HG02623 (cell line): ENCODE data around the gene PHLDA3.

Source experiments
- ATAC-seq: cut with Tn5 transposase; IDR thresholded peaks from one replicate; pipeline ENCODE4 v1.9.1; 2021; ENCODE audit warnings: moderate library complexity; ENCODE audit not compliant: unreplicated experiment

The PHLDA3 gene

DNA sequence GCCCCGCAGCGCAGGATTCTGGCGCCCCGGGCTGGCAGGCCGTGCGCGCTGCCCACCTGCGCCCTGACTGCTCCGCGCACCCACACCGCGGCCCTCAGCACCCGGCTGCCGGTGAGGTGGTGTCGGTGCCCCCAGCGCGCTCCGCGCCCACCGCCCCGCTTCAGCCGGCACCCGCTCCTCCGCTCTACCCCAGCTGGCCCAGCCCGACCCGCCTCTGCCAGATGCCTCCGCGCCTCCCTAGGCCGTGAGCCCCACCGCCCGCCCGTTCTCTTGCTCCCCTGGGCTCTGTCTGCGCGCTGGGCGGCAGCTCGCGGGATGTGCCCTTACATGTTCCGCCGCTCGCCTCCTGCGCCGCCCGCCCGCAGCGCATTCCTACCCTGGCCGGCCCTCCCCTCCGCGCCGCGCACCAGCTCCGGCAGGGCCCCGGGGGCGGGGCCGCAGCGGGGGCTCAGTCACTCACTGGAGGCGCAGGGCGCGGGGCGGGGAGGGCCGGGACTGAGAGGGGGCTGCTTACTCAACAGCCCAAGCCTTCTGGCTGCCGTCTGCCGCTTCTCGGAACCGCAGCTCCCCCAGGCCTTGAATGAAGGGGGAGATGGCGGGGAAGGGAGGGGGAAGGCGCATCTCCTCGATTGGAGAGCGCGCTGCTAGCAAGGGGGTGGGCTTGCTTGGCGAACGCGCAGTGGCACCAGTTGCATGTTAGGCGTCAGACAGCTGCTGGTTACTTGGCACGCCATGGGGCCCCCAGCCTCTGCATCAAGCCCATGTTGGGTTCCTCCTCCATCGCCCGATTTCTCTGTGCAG lies at the start of gene PHLDA3:
PHLDA3 (minus strand) TSS at position 345 of the 801 bp plus-strand sequence. CDS start 402 bp downstream, outside the sequence.
- ATAC-seq = peak; percentile 72

GRCh38 chr1:201518071-201518470 lies 49.1 kb upstream of the PHLDA3 start:
- ATAC-seq = no peak

- ATAC-seq = no peak
Measured at GRCh38 chr1:201517631-201518030, 48.6 kb upstream of the PHLDA3 start.

GRCh38 chr1:201516511-201517127 lies 47.6 kb upstream of the PHLDA3 start:
- no peak for ATAC-seq

DNA sequence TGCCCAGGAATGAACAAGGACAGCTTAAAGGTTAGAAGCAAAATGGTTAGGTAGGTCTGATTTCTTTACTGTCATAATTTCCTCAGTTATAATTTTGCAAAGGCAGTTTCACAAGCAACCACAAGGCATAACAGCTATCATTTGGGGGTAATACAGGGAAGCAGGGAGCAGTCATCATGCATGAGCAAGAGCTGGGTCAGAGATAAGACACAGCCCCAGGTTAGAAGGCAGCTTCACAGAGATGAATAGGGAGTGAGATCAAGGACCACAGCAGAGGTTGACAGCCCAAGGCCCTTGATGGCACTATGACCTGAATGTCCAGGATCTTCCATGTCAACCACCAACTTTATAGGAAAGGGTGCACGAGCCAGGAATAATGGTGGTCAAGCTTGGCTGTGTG lies 46.9 kb upstream of the PHLDA3 start:
- no peak for ATAC-seq

- no peak for ATAC-seq
Measured at GRCh38 chr1:201515062-201515750, 46.2 kb upstream of the PHLDA3 start.

DNA sequence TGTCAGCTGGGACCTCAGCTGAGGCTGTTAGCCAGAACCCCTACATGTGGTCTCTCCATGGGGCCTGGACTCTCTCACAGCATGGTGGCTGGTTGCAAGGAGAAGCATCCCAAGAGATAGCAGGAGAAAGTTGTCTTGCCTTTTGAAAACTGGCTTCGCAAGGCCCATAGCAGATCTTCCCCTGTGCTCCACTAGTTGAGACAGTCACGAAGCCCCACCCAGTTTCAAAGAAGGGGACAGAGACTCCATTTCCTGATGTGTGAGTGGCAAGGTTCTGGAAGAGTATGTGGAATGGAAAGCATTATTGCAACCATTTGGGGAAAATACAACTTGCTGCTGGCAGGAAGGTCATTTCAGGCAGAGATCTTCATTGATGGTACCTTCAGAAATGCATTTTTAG lies 45.5 kb upstream of the PHLDA3 start:
- no peak for ATAC-seq

- ATAC-seq = no peak
Measured at GRCh38 chr1:201513498-201514243, 44.7 kb upstream of the PHLDA3 start.

- ATAC-seq = no peak
Measured at GRCh38 chr1:201511941-201512539, 43.1 kb upstream of the PHLDA3 start.

DNA sequence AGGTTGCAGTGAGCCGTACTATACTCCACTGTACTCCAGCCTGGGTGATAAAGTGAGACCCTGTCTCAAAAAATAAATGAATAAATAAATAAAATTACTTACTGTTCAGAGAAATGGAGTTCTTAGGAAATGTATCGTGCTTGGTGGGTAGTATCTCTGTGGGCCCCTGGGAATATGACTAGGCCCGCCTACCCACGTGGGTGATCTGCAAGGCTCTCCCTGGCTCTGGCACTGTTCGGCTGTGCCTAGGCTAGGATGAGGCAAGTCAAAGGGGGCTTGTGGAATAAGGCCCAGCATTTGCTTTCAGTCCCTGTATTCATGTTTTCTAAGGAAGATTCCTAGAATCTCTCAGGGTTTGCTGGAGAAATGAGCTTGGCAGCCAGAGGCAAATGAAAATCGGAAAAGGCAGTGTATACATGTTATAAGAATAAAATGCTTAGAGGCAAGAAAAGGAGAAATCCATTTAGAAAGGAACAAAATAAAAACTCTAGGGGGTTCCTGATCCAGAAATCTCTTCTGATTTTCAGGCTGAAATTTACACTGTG lies 42.5 kb upstream of the PHLDA3 start:
- ATAC-seq = no peak

DNA sequence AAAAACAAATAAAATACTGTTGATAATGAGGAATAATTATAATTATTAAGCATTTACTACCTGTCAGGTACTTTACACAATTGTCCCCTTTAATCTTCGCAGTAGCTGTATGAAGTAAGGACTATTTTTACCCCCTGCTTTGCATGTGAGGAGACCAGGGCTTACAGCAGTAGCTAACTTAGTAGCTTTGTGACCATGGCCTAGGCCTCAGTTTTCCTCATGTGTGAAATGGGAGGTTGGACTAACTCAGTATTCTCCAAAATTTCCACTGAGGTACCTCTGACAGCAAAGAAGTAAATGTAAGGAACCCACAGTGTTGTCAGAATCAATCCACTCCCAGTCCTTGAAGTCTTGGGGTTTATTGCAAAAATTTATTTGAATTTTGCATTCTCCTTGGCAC lies 41.7 kb upstream of the PHLDA3 start:
- no peak for ATAC-seq

DNA sequence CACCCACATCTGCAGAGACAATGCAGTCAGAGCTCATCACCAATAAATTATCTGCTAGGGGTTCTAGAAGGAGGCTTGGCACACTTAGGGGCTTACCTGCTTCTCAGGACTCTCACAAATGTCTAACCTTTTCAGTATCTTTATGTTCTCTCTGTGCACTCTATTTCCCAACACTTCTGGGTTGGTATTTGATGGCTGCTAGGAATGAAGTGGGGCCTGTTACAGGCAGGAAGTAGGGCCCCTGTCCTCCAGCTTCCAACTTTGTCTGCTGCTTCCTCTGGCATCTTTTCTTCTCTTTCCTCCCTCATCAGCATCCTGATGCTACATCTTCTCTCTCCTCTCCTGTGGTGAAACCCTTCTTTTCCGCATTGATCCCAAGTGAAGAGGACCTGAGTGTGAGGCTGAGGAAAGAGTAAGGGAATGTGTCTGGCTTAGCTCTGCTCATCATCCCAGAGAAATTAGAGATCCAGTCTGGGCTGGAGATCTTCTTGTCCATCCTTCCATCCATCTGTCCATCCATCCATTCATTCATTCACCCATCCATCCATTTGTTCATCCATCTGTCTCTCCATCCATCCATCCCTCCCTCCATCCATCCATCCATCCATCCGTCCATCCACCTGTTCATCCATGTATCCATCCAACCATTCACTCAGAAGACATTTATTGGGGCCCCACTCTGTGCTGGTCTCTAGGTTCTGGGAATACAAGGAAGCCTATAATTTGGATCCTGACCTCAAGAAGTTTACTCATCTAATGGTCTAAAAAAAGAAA lies 40.8 kb upstream of the PHLDA3 start:
- ATAC-seq = no peak

- no peak for ATAC-seq
Measured at GRCh38 chr1:201508809-201509208, 39.8 kb upstream of the PHLDA3 start.

GRCh38 chr1:201507360-201507675 lies 38.3 kb upstream of the PHLDA3 start:
- ATAC-seq = peak; percentile 8

DNA sequence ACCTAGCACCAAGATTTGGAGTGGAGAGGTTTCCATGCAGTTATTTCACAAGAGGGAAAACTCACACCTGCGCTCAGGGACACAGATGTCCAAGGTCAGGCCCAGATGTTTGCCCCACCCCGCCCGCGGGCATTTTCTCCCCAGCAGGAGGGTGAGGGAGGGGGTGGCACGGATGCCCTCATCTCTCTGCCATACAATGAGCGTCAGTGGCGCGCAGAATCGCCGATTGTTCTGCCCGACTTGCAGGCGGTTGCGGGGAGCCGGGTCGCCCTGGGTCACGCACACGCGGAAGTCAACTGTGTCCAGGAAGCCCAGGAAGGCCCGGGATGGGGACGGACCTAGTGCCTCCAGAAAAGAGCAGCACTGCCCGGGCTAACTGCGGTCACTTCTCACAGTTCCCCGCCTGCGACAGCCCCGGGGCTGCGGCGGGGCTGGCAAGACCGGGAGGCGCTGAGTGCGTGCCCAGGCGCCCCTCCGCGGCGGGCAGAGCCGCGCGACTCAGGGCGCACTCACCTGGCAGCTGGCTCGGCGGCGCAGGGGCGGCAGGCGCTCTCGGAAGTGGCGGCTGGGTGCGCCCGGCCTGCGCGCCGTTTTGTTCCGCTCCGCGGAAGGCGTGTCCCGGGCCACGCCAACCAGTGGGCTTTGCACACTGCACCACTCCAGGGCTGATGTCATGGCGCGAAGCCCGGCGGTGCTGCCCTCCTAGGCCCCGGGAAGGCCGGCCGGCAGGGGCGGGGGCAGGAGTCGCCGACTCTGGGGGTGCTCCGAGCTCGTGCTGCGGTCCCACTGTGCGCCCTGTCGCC lies 37.8 kb upstream of the PHLDA3 start, which contains the start of gene CSRP1:
CSRP1 (minus strand) TSS at position 567 of the 803 bp plus-strand sequence. CDS start 10,820 bp downstream, outside the sequence.
- peak; percentile 84 for ATAC-seq

- no peak for ATAC-seq
Measured at GRCh38 chr1:201506092-201506491, 37.1 kb upstream of the PHLDA3 start.

DNA sequence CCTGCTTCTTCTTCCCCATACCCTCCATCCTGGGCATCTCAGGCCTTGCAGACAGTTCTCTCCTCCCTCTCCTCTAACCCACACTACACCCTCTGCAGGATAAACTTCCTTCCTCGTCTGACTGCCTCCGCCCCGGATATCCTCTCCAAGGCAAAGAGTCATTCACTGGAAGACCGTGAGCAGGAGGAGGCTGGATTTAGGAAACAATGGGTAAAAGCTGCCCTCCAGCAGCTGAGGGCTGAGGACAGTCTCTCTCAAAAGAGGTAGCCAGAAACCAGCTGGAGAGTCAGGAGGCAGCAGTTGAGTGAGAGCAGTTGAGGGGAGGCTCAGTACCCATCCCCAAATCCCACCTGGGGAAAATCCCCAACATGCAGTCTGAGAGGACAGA lies 36.5 kb upstream of the PHLDA3 start:
- ATAC-seq = no peak

DNA sequence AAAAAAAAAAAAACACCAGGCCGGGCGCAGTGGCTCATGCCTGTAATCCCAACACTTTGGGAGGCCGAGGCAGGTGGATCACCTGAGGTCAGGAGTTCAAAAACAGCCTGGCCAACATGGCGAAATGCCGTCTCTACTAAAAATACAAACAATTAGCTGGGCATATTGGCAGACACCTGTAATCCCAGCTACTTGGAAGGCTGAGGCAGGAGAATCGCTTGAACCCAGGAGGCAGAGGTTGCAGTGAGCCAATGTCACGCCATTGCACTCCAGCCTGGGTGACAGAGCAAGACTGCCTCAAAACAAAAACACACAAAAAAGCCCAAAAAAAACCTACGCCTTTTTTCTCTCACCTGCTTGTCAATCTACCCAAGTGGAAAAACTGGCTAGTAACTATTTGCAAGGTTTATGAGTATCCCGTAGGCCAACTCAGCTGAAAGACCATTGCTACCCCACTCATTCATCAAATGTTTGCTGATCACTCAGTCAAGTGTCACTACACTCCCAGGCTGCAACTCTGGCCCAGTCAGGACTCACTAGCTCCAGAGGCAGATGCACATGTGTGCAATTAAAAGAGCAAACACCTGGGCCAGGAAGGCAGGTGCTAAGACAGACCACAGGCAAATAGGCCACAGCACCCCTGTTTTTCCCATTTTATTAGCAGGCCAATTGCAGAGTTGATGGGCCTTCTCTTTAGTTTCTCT lies 36.0 kb upstream of the PHLDA3 start:
- ATAC-seq = no peak
